Pancreas (tissue), 10 donors: ENCODE data around the gene HIVEP2. TPM values are rescaled to one million over a fixed set of nuclear protein-coding genes. Genes with fewer than 3 reads are reported as not detected.

ENCODE experiments used
- ATAC-seq, 4 donors: fragments of 200-7000 bp; cut with Tn5 transposase; one replicate each; pipeline versions ENCODE4 v1.8.0 to v1.9.1; 2020; ENCODE audit warnings: mild to moderate bottlenecking in 4 of 4, moderate library complexity in 4 of 4
- DNase-seq, 6 donors: peaks; one replicate each; pipeline ENCODE4 v3.0.0-alpha.2; 2020
- FAIRE-seq: peaks from 2 replicates; lab custom pipeline; 2012; peaks lifted over from hg19 to GRCh38; lab: Jason Lieb, UNC
- H3K27ac ChIP-seq, 4 donors: fragments of 200-600 bp; sonication (generic); 1 replicate in 3 of 4; 2 replicates in 1 of 4; pipeline versions ENCODE4 v1.5.0 to v1.8.0; 2020
- H3K27me3 ChIP-seq, 4 donors: fragments of 200-600 bp; one replicate each; pipeline ENCODE4 v1.8.0; 2021
- H3K36me3 ChIP-seq, 3 donors: fragments of 200-600 bp; sonication (generic) in 1 of 3; one replicate each; pipeline versions ENCODE4 v1.5.0 to v1.8.0; 2020 to 2021
- H3K4me1 ChIP-seq, 3 donors: fragments of 200-600 bp; one replicate each; pipeline ENCODE4 v1.8.0; 2021
- H3K4me3 ChIP-seq, 4 donors: fragments of 200-600 bp; sonication (generic) in 2 of 4; one replicate each; pipeline versions ENCODE4 v1.5.0 to v1.8.0; 2020 to 2021
- H3K9me3 ChIP-seq, 4 donors: fragments of 200-600 bp; one replicate each; pipeline ENCODE4 v1.8.0; 2021
- CTCF ChIP-seq, 4 donors: fragments of 200-600 bp; sonication (generic) in 3 of 4; IDR thresholded peaks; one replicate each; pipeline versions ENCODE4 v1.5.0 to v1.8.0; 2021; ENCODE audit warnings: antibody characterized with exemption in 4 of 4
- WGBS, 2 donors: extraction: QIAGEN DNeasy Blood & Tissue Kit; methylation state at CpG; one replicate each; pipeline ENCODE4 v1.1.7; 2013; 5-methylcytosine and 5-hydroxymethylcytosine counted together
- intact Hi-C, 3 donors: fragments of 100-400 bp; cut with DNase I; formaldehyde crosslinking; loops; one replicate each; pipeline versions ENCODE4 v1.11.1 to v1.14.2; 2022
- polyA plus RNA-seq, 2 donors: library from polyadenylated mRNA; stranded (reverse); fragments of 200-250 nt; gene quantifications; one replicate each; pipeline ENCODE4 v1.2.3, GENCODE V29; 2013
- total RNA-seq, 6 donors: library from RNA; stranded (reverse); fragmentation: NEBNext Ultra II Directional in 4 of 6; extraction: Animal tissue kit (Norgen Biotek cat#: 25700) in 4 of 6; gene quantifications; one replicate each; pipeline versions ENCODE4 v1.2.1 to v1.2.4, GENCODE V29; 2021 to 2023
- donor health status: healthy with polysubstance abuse.
- donor health status: DM: no; HTN: no; CAD: no; lungs with moderate emphysema.
- donor health status: DM: no; HTN: no; CAD: no.
- donor health status: control.
- donor health status: control.
- donor health status: Bipolar disorder and iron deficiency.
- donor health status: DM: yes; HTN: yes; CAD: no.
- donor health status: DM: no; HTN: no; CAD: no.
- donor health status: DM: no; HTN: no; CAD: no.
- donor health status: DM: yes; HTN: yes; CAD: no.

HIVEP2 gene
- total and polyA plus RNA-seq, 8 donors: 3.8 to 14.0 (median 8.6) TPM

- no peak for FAIRE-seq
- Histone ChIP-seq H3K4me3 (no peak overlapping the region), H3K27ac (no peak overlapping the region), H3K36me3 (no peaks in the 10 kb centered on the region), H3K9me3 (no peaks in the 10 kb centered on the region), H3K27me3 (no peaks in the 10 kb centered on the region), H3K4me1 (peaks cover 5 to 17% (median 16%) of the 10 kb centered on the region in 3 donors)
- intact Hi-C loops: no loop called here
- DNase-seq: no peak
- no peak for ATAC-seq
- 86 to 89% methylated on average over 6 of the region's 6 CpGs for whole genome bisulfite sequencing, 2 donors
- no peak for TF ChIP-seq CTCF (IDR thresholded peaks at IDR 0.05)
Measured at GRCh38 chr6:142898927-142899895, 45.8 kb downstream of the HIVEP2 start.

GRCh38 chr6:142897659-142898058, 47.3 kb downstream of the HIVEP2 start:
- Histone ChIP-seq H3K27me3 (no peaks in the 10 kb centered on the region), H3K9me3 (no peaks in the 10 kb centered on the region), H3K4me1 (peaks cover 3 to 24% (median 17%) of the 10 kb centered on the region in 3 donors), H3K4me3 (no peak overlapping the region), H3K36me3 (no peaks in the 10 kb centered on the region), H3K27ac (no peak overlapping the region)
- FAIRE-seq: no peak
- ATAC-seq: no peak
- 89 to 96% methylated on average over 2 of the region's 2 CpGs for WGBS, 2 donors
- TF ChIP-seq CTCF (IDR thresholded peaks at IDR 0.05): no peak
- DNase-seq: no peak
- intact Hi-C loops: no loop called here

GRCh38 chr6:142896732-142897131, 48.2 kb downstream of the HIVEP2 start:
- FAIRE-seq: no peak

GRCh38 chr6:142893088-142893487, 51.9 kb downstream of the HIVEP2 start:
- Histone ChIP-seq H3K36me3 (no peaks in the 10 kb centered on the region), H3K9me3 (no peaks in the 10 kb centered on the region), H3K27ac (no peak overlapping the region), H3K27me3 (no peaks in the 10 kb centered on the region), H3K4me1 (peaks cover 0 to 9% (median 9%) of the 10 kb centered on the region in 3 donors), H3K4me3 (no peak overlapping the region)
- no peak for FAIRE-seq
- intact Hi-C loops: no loop called here
- TF ChIP-seq CTCF (IDR thresholded peaks at IDR 0.05): no peak
- ATAC-seq: peak in 3 of 4 donors; percentile 38 to 66 (median 57)
- 41 to 44% methylated on average over 4 of the region's 4 CpGs for WGBS, 2 donors
- no peak for DNase-seq

More at GRCh38 chr6:142896732-142897131, 48.2 kb downstream of the HIVEP2 start:
- ATAC-seq (no peak), DNase-seq (no peak)
- H3K27ac ChIP-seq: no peak overlapping the region
- no peak for TF ChIP-seq CTCF (IDR thresholded peaks at IDR 0.05)
- no peaks in the 10 kb centered on the region for H3K27me3 ChIP-seq
- intact Hi-C loops: no loop called here
- no peak overlapping the region for H3K4me3 ChIP-seq
- no peaks in the 10 kb centered on the region for H3K36me3 ChIP-seq
- H3K4me1 ChIP-seq: peaks cover 0 to 17% (median 10%) of the 10 kb centered on the region in 3 donors
- H3K9me3 ChIP-seq: no peaks in the 10 kb centered on the region
